Peyer's patch (tissue), 4 donors: ENCODE data around the gene ATMIN. TPM values are rescaled to one million over a fixed set of nuclear protein-coding genes. Genes with fewer than 3 reads are reported as not detected.

Experiments
- DNase-seq, 3 donors: peaks; one replicate each; pipeline ENCODE4 v3.0.0-alpha.2; 2017 to 2019
- H3K27ac ChIP-seq, 4 donors: fragments of 200-600 bp; sonication (generic); one replicate each; pipeline ENCODE4 v1.5.1; 2016 to 2019
- H3K27me3 ChIP-seq, 2 donors: fragments of 200-600 bp; sonication (generic); one replicate each; pipeline ENCODE4 v1.5.1; 2019
- H3K36me3 ChIP-seq, 3 donors: fragments of 200-600 bp; sonication (generic); one replicate each; pipeline ENCODE4 v1.5.1; 2016 to 2019
- H3K4me1 ChIP-seq, 4 donors: fragments of 200-600 bp; sonication (generic); one replicate each; pipeline ENCODE4 v1.5.1; 2016 to 2019
- H3K4me3 ChIP-seq, 4 donors: fragments of 200-600 bp; sonication (generic); 1 replicate in 3 of 4; 2 replicates in 1 of 4; pipeline ENCODE4 v1.5.1; 2016 to 2019; ENCODE audit warnings: mild to moderate bottlenecking in 1 of 4
- H3K9me3 ChIP-seq, 4 donors: fragments of 200-600 bp; sonication (generic); one replicate each; pipeline ENCODE4 v1.5.1; 2016 to 2019; ENCODE audit warnings: mild to moderate bottlenecking in 1 of 4
- CTCF ChIP-seq, 6 experiments: fragments of 450-650 bp in 4 of 6; fragments of 200-600 bp in 2 of 6; sonication (generic) in 1 of 6; IDR thresholded peaks; one replicate each; pipeline ENCODE4 v1.5.1; 2017 to 2019; ENCODE audit warnings: antibody characterized with exemption in 6 of 6, mild to moderate bottlenecking in 3 of 6, moderate library complexity in 1 of 6
- POLR2A ChIP-seq, 2 donors: fragments of 450-650 bp; IDR thresholded peaks; one replicate each; pipeline ENCODE4 v1.5.1; 2017; ENCODE audit warnings: antibody characterized with exemption in 2 of 2, mild to moderate bottlenecking in 2 of 2, moderate library complexity in 2 of 2
- total RNA-seq, 4 donors: library from RNA; depleted of rRNA; stranded (reverse); fragments of >200 nt; gene quantifications; one replicate each; pipeline ENCODE4 v1.1.0, GENCODE V29; 2016

ATMIN gene
- total RNA-seq, 4 donors from 2014 or later: 25.6 to 37.0 (median 32.6) TPM

- no peaks in the 10 kb centered on the region for H3K36me3 ChIP-seq
- no peak overlapping the region for H3K27ac ChIP-seq
- H3K27me3 ChIP-seq: no peaks in the 10 kb centered on the region
- no peak for DNase-seq
- TF ChIP-seq CTCF (IDR thresholded peaks at IDR 0.05) (no peak), POLR2A (IDR thresholded peaks at IDR 0.05) (no peak)
- H3K4me3 ChIP-seq: no peak overlapping the region
- peaks cover 0 to 15% (median 3%) of the 10 kb centered on the region in 4 donors for H3K4me1 ChIP-seq
- H3K9me3 ChIP-seq: no peaks in the 10 kb centered on the region
Observed at GRCh38 chr16:81001330-81001729, 34.3 kb upstream of the ATMIN start.

GRCh38 chr16:81003064-81003463 is 32.6 kb upstream of the ATMIN start:
- Histone ChIP-seq H3K27me3 (no peaks in the 10 kb centered on the region), H3K4me3 (no peak overlapping the region), H3K9me3 (no peaks in the 10 kb centered on the region), H3K4me1 (peaks cover 0 to 13% (median 3%) of the 10 kb centered on the region in 4 donors), H3K27ac (no peak overlapping the region), H3K36me3 (no peaks in the 10 kb centered on the region)
- no peak for DNase-seq
- TF ChIP-seq CTCF (IDR thresholded peaks at IDR 0.05) (no peak), POLR2A (IDR thresholded peaks at IDR 0.05) (no peak)

GRCh38 chr16:81003610-81004460 is 31.8 kb upstream of the ATMIN start:
- H3K4me3 ChIP-seq: peak overlapping the region; percentile 3 to 45 (median 26)
- peaks cover 0 to 16% (median 3%) of the 10 kb centered on the region in 4 donors for H3K4me1 ChIP-seq
- no peaks in the 10 kb centered on the region for H3K27me3 ChIP-seq
- TF ChIP-seq POLR2A (IDR thresholded peaks at IDR 0.05) (no peak), CTCF (IDR thresholded peaks at IDR 0.05) (no peak)
- no peak for DNase-seq
- H3K27ac ChIP-seq: peak overlapping the region; percentile 33 to 72 (median 57)
- H3K36me3 ChIP-seq: no peaks in the 10 kb centered on the region
- H3K9me3 ChIP-seq: no peaks in the 10 kb centered on the region

- peak overlapping the region; percentile 3 to 45 (median 26) for H3K4me3 ChIP-seq
- peak overlapping the region; percentile 33 to 72 (median 57) for H3K27ac ChIP-seq
- H3K9me3 ChIP-seq: no peaks in the 10 kb centered on the region
Observed at GRCh38 chr16:81004646-81005353, 30.8 kb upstream of the ATMIN start.

More at GRCh38 chr16:81004646-81005353, 30.8 kb upstream of the ATMIN start:
- H3K4me1 ChIP-seq: peaks cover 0 to 16% (median 3%) of the 10 kb centered on the region in 4 donors
- no peaks in the 10 kb centered on the region for H3K27me3 ChIP-seq
- peak in 1 of 3 donors; percentile 56 for DNase-seq
- no peaks in the 10 kb centered on the region for H3K36me3 ChIP-seq
- TF ChIP-seq CTCF (IDR thresholded peaks at IDR 0.05) (peak; percentile 48 to 77 (median 71)), POLR2A (IDR thresholded peaks at IDR 0.05) (no peak)
